ENCODE data around the gene SLC5A3.

The SLC5A3 gene

GRCh38 chr21:34076835-34077234 lies 3.5 kb downstream of the SLC5A3 start:
- H3K4me3 ChIP-seq (ENCODE audit: low read depth, low read length) = no peak overlapping the region
- TF ChIP-seq CTCF (IDR thresholded peaks at IDR 0.05; ENCODE audit: low read depth, low read length) = no peak

GRCh38 chr21:34077888-34078287 lies 4.5 kb downstream of the SLC5A3 start:
- TF ChIP-seq CTCF (IDR thresholded peaks at IDR 0.05; ENCODE audit: low read depth, low read length) = no peak
- H3K4me3 ChIP-seq (ENCODE audit: low read depth, low read length) = no peak overlapping the region

- no peak for TF ChIP-seq CTCF (IDR thresholded peaks at IDR 0.05; ENCODE audit: low read depth, low read length)
- H3K4me3 ChIP-seq (ENCODE audit: low read depth, low read length) = no peak overlapping the region
Measured at GRCh38 chr21:34078915-34079314, 5.5 kb downstream of the SLC5A3 start.

- TF ChIP-seq CTCF (IDR thresholded peaks at IDR 0.05; ENCODE audit: low read depth, low read length) = no peak
- H3K4me3 ChIP-seq (ENCODE audit: low read depth, low read length) = no peak overlapping the region
Measured at GRCh38 chr21:34080710-34081109, 7.3 kb downstream of the SLC5A3 start.

DNA sequence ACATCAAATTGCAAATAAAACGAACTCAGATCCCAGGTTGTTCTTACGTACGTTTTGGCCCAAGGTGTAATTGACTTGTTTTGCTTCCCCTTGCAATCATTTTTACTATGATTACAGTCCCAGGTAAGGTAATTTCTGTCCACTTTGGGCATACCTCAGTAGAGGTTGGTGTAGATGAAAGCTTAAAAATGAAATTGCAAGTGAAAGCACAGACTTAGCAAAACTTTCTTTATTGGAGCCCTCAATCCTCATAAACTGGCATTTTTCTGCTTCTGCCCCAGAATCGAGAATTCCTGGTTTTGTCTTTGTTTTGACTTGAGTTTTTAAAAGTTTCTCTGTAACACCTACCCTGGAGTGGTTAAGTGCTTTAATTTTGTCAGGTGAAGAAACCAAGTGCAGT lies 9.4 kb downstream of the SLC5A3 start:
- TF ChIP-seq CTCF (IDR thresholded peaks at IDR 0.05; ENCODE audit: low read depth, low read length) = no peak
- no peak overlapping the region for H3K4me3 ChIP-seq (ENCODE audit: low read depth, low read length)

- TF ChIP-seq CTCF (IDR thresholded peaks at IDR 0.05; ENCODE audit: low read depth, low read length) = no peak
- H3K4me3 ChIP-seq (ENCODE audit: low read depth, low read length) = no peak overlapping the region
Measured at GRCh38 chr21:34083357-34083756, 10.0 kb downstream of the SLC5A3 start.

DNA sequence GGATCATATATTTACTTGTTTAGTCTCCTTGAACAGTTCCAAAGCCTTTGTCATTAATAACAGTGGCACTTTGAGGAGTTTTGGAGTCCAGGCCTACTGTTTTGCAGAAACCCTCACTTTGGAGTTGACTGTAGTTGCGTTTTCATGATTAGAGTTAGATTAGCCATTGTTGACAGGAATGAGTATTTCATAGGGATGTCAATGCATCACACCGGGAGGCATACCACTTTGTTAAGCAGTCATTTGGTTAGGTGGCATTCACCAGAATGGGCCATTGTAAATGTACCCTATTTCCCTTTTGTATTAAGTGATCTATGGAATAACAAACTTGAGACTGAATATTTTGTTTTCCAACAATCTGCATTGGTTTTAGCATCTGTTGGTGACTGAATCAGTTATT lies 11.8 kb downstream of the SLC5A3 start:
- TF ChIP-seq CTCF (IDR thresholded peaks at IDR 0.05; ENCODE audit: low read depth, low read length) = no peak
- H3K4me3 ChIP-seq (ENCODE audit: low read depth, low read length) = no peak overlapping the region
